Hypothalamus (tissue), 51 donors: ENCODE data around the gene EMD.
"Not testable (repeated sequence)": the region's sequence is repeated elsewhere in the genome, so short reads cannot be mapped to it uniquely, and the experiment has no call there.

Experiments used
- DNase-seq, 51 donors: peaks; one replicate each; lab custom pipeline; 2025; lab: John Stamatoyannopoulos, UW

The EMD gene

GRCh38 chrX:154370300-154371016 lies 8.6 kb upstream of the EMD start:
- peak in 6 of 51 donors; percentile 26 to 46 (median 35) for DNase-seq

GRCh38 chrX:154371017-154371788 lies 7.9 kb upstream of the EMD start:
- peak in 50 of 51 donors; percentile 10 to 92 (median 80) for DNase-seq

GRCh38 chrX:154371789-154372300 lies 7.2 kb upstream of the EMD start:
- no peak for DNase-seq

GRCh38 chrX:154372612-154373022 lies 6.5 kb upstream of the EMD start:
- no peak for DNase-seq

GRCh38 chrX:154373340-154374306 lies 5.5 kb upstream of the EMD start:
- peak in 29 of 51 donors; percentile 7 to 71 (median 30) for DNase-seq

GRCh38 chrX:154374313-154375155 lies 4.6 kb upstream of the EMD start, which contains the start of gene FLNA:
TSS of gene FLNA (minus strand) at chrX:154374634. CDS start at chrX:154371245, 3,389 bp downstream.
- peak in 6 of 51 donors; percentile 2 to 32 (median 24) for DNase-seq

- DNase-seq: no peak
Observed at GRCh38 chrX:154375156-154375504, 4.0 kb upstream of the EMD start.

GRCh38 chrX:154376774-154377173 lies 2.3 kb upstream of the EMD start:
- DNase-seq: no peak

GRCh38 chrX:154378059-154378798 lies 866 bp upstream of the EMD start:
- DNase-seq: peak in 30 of 51 donors; percentile 5 to 99 (median 37)

GRCh38 chrX:154379569-154379951 lies 465 bp downstream of the EMD start:
- DNase-seq: no peak

GRCh38 chrX:154380153-154380552 lies 1.1 kb downstream of the EMD start:
- no peak for DNase-seq

GRCh38 chrX:154380787-154381186 lies 1.7 kb downstream of the EMD start:
- no peak for DNase-seq

- DNase-seq: no peak
Observed at GRCh38 chrX:154381271-154381670, 2.2 kb downstream of the EMD start.

- DNase-seq: no peak
Observed at GRCh38 chrX:154382483-154383069, 3.5 kb downstream of the EMD start.

- no peak for DNase-seq
Observed at GRCh38 chrX:154383359-154384283, 4.5 kb downstream of the EMD start.

GRCh38 chrX:154384284-154384892 lies 5.3 kb downstream of the EMD start:
- peak in 4 of 51 donors; percentile 4 to 16 (median 16) for DNase-seq

- not testable (repeated sequence) for DNase-seq
Observed at GRCh38 chrX:154388094-154388493, 9.0 kb downstream of the EMD start.
